HG03469 (cell line): ENCODE results near the gene SPON1.
"Not testable (repeated sequence)": the region's sequence is repeated elsewhere in the genome, so short reads cannot be mapped to it uniquely, and the experiment has no call there.

Source experiments
- ATAC-seq: cut with Tn5 transposase; IDR thresholded peaks from one replicate; pipeline ENCODE4 v1.9.1; 2021; ENCODE audit warnings: mild to moderate bottlenecking, moderate library complexity, moderate number of reproducible peaks; ENCODE audit not compliant: unreplicated experiment

The SPON1 gene

GRCh38 chr11:14261066-14261465 is 298.5 kb downstream of the SPON1 start:
- ATAC-seq: no peak

- ATAC-seq: no peak
Measured at GRCh38 chr11:14262271-14262846, 299.8 kb downstream of the SPON1 start.

- no peak for ATAC-seq
Measured at GRCh38 chr11:14264966-14265365, 302.4 kb downstream of the SPON1 start.

- ATAC-seq: no peak
Measured at GRCh38 chr11:14266622-14267021, 304.1 kb downstream of the SPON1 start.

GRCh38 chr11:14267861-14268635 is 305.5 kb downstream of the SPON1 start:
- ATAC-seq: no peak

GRCh38 chr11:14269692-14270573 is 307.4 kb downstream of the SPON1 start:
- ATAC-seq: no peak

GRCh38 chr11:14270690-14271542 is 308.4 kb downstream of the SPON1 start:
- ATAC-seq: peak; percentile 65

GRCh38 chr11:14273895-14274294 is 311.4 kb downstream of the SPON1 start:
- no peak for ATAC-seq

GRCh38 chr11:14275076-14275475 is 312.6 kb downstream of the SPON1 start:
- ATAC-seq: no peak

GRCh38 chr11:14278869-14279268 is 316.3 kb downstream of the SPON1 start:
- ATAC-seq: not testable (repeated sequence)

GRCh38 chr11:14288189-14288935 is 325.8 kb downstream of the SPON1 start:
- no peak for ATAC-seq

- ATAC-seq: no peak
Measured at GRCh38 chr11:14290422-14290821, 327.9 kb downstream of the SPON1 start.

GRCh38 chr11:14299921-14300320 is 337.4 kb downstream of the SPON1 start:
- ATAC-seq: no peak

GRCh38 chr11:14300661-14301304 is 338.3 kb downstream of the SPON1 start:
- peak; percentile 77 for ATAC-seq

GRCh38 chr11:14304601-14305000 is 342.1 kb downstream of the SPON1 start:
- no peak for ATAC-seq

GRCh38 chr11:14305649-14306048 is 343.1 kb downstream of the SPON1 start:
- no peak for ATAC-seq

GRCh38 chr11:14306481-14306880 is 344.0 kb downstream of the SPON1 start:
- ATAC-seq: no peak

- ATAC-seq: peak; percentile 30
Measured at GRCh38 chr11:14308114-14308896, 345.8 kb downstream of the SPON1 start.
